Smooth muscle cell of the brain vasculature (primary cell): Measurements from ENCODE around the gene F2RL3.
"Not testable (repeated sequence)": the region's sequence is repeated elsewhere in the genome, so short reads cannot be mapped to it uniquely, and the experiment has no call there.

ENCODE experiments used
- DNase-seq: peaks from one replicate; pipeline ENCODE4 v3.0.0-alpha.2; 2012; ENCODE audit warnings: low read depth, low spot score

Gene F2RL3

DNA sequence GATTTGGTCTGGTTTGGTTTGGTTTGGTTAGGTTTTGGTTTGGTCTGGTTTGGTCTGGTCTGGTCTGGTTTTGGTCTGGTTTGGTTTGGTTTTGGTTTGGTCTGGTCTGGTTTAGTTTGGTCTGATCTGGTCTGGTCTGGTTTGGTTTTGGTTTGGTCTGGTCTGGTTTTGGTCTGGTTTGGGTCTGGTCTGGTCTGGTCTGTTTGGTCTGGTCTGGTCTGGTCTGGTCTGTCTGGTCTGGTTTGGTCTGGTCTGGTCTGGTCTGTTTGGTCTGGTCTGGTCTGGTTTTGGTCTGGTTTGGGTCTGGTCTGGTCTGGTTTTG lies 13.9 kb upstream of the F2RL3 start:
- DNase-seq = not testable (repeated sequence)

DNA sequence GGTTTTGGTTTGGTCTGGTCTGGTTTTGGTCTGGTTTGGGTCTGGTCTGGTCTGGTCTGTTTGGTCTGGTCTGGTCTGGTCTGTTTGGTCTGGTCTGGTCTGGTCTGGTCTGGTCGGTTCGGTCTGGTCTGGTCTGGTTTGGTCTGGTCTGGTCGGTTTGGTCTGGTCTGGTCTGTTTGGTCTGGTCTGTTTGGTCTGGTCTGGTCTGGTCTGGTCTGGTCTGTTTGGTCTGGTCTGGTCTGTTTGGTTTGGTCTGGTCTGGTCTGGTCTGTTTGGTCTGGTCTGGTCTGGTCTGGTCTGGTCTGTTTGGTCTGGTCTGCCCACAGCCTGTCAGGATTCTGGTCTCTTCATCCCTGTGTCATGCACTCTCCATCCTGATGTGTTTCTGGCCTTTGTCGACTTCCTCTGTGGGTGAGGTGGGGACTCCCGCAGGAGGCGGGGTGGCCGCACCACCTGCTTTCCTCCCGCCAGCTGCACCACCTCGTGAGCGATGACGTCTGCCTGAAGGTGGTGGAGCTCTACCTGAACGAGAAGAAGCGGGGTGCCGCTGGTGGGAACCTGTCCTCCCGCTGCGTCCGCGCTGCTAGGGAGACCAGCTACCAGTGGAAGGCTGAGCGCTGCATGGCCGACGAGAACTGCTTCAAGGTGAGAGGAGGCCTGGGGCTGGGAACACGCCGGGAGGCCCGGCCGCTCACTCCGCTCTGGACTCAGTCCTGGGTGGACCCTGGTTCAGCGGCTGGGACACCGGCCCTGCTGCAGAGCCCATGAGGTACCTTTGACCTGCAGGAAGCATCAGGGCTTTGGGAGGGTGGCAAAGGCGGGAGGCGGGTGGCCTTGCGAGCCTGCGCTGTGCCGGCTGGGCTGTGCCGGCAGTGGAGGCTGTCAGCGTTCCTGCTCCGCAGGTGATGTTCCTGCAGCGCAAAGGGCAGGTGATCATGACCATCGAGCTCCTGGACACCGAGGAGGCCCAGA lies 12.9 kb upstream of the F2RL3 start:
- no peak for DNase-seq

DNA sequence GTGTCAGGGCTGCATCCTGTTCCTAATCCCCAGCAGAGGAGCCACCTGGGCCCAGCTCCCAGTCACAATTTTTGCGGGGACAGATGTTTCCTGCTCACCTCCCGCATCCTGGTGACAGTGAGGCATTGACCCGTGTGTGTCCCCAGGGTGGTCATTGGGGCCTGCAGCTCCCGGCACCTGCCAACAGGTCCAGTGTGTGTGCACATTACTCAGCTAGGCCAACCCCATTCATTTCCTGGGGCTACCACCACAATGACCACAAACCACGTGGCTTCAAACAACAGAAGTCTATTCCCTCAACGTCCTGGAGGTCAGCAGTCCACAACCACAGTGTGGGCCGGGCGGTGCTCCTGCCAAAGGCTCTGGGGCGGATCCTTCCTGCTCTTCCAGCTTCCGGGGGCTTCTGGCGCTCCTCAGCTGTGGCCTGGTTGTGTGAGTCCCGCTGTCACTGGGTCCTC lies 11.9 kb upstream of the F2RL3 start:
- DNase-seq = no peak

DNA sequence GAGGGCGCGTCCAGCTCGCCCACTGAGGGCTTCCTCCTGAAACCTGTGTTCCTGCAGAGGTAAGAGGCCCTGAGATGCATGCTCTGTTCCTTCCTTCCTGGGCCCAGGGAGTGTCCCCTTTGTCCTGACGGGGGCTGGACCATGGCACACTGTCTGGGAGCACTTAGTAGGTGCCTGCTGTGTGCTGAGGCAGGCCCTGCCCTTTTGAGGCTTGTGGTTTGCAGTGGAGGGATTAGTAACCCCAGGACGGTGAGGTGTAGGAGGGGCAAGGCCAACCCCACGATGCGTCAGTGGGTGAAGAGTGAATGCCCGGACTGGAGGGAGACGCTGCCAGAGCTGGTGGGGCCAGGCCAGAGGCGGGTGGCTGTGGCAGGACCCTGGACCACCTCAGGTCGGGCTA lies 11.2 kb upstream of the F2RL3 start:
- no peak for DNase-seq

DNA sequence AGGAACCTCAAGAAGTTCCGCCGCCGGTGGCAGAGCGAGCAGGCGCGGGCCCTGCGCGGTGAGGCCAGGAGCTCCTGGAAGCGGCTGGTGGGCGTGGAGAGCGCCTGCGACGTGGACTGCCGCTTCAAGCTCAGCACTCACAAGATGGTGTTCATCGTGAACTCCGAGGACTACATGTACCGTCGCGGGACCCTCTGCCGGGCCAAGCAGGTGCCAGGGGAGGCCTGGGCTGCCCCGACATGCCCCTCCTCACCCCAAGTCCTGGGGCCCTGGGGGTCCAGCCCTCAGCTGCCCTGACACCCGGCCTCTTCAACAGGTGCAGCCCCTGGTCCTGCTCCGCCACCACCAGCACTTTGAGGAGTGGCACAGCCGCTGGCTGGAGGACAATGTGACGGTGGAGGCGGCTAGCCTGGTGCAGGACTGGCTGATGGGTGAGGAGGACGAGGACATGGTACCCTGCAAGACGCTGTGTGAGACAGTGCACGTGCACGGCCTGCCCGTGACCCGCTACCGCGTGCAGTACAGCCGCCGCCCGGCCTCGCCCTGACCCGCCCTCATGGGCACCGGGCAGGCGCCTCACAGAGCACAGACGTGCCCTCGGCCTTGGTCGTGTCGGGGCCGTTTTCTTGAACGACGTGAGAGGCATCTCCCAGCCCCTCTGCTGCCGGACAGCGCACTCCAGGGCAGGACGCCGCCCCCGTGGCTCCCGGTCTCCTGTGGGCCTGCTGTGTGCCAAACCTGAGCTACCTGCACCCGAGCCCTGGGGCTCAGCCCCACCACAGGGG lies 10.4 kb upstream of the F2RL3 start:
- no peak for DNase-seq

DNA sequence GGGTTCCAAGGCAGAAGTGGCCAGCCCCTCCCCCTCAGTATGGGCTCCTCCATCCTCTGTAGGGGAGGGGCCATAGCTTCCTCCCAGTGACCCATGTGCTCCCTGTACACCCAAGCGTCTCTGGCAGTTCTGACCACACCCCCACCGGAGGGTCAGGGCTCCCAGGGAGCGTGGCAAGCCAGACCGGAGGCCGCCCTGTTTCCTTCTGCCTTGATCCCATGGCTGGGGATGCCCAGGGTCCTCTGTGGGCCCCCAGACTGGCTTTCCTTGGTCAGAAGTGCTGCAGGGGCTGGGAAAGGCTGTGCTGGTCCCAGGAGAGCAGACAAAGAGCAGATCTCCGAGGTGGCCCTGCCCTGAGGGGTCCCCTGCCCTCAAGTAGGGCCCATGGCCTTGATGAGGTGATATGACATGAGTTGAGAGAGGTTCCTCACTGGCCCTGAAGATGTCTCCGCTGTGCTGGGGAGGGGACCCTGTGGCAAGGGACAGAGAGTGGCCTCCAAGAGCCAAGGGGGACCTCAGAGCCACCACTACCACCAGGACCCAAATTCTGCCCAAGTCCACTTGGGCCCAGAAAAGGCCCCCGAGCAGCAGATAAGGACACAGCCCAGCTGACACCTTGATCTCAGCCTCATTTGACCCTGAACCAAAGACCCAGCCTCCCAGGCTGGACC lies 7.8 kb upstream of the F2RL3 start:
- no peak for DNase-seq

DNA sequence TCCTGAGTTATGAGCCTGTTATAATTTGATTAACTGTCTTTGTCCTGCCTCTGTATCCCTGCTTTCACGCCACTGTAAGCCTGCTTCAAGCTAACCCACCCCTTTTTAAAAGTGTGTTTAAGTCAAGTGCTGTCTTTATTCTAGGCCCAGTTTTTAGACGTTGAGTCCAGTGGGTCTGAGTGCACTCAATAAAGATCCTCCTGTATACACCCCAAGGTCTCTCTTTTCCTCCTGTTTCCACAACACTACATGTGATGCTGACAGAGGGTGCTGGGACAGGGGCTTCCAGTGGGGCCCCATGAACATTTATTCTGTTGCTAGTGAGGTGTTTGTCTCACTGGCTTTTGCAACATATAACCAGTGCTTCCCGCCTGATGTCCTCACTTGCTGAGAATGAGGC lies 6.7 kb upstream of the F2RL3 start:
- no peak for DNase-seq

DNA sequence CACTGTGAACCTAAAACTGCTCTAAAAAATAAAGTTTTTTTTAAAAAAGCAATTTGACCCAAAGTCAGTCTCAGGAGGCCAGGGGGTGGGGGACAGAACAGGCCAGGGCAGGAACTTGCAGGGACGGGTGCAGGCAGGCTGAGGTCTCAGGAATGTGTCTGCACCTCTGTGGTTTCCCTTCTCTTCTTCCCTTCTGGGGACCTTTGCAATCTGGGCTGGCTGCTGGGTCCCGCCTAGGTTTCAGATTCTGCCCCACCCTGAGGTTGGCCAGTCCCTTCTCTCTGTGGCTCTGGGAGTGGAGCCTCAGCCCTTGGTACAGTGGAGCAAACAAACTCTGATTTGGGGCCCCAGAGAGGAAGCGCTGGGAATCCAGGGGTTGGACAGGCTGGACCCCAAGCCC lies 5.3 kb upstream of the F2RL3 start:
- no peak for DNase-seq

DNA sequence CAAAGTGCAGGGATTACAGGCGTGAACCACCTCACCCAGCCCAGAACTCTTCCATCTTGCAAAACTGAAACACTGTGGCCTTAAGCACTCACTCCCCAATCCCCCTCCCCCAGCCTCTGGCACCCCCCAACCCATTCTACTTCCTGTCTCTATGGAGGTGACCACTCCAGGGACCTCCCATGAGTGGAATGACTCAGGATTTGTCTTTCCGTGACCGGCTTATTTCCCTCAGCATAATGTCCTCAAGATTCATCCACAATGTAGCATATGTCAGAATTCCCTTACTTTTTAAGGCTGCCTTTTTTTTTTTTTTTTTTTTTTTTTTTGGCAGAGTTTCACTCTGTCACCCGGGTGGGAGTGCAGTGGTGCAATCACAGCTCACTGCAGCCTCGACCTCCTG lies 3.6 kb upstream of the F2RL3 start:
- no peak for DNase-seq

DNA sequence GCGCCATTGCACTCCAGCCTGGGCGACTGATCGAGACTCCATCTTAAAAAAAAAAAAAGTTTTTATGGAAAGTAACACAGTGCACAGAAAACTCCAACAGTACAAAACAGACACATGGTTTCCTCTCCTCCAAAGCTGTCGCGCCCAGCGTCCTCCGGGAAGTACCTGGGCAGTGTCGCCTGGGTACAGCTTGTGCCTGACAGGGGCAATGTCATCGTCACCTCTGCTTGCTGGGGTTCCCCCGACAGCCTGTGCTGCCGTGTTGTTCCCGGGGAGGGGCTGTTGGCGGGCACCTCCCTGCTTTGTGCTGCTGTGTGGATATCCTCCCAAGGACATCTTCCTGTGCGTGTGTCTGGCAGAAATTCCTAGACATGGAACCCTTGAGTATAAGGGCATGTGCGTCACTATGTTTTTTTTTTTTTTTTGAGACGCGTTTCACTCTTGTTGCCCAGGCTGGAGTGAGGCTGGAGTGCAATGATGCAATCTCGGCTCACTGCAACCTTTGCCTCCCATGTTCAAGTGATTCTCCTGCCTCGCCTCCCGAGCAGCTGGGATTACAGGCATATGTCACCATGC lies 2.4 kb upstream of the F2RL3 start:
- DNase-seq = no peak

DNA sequence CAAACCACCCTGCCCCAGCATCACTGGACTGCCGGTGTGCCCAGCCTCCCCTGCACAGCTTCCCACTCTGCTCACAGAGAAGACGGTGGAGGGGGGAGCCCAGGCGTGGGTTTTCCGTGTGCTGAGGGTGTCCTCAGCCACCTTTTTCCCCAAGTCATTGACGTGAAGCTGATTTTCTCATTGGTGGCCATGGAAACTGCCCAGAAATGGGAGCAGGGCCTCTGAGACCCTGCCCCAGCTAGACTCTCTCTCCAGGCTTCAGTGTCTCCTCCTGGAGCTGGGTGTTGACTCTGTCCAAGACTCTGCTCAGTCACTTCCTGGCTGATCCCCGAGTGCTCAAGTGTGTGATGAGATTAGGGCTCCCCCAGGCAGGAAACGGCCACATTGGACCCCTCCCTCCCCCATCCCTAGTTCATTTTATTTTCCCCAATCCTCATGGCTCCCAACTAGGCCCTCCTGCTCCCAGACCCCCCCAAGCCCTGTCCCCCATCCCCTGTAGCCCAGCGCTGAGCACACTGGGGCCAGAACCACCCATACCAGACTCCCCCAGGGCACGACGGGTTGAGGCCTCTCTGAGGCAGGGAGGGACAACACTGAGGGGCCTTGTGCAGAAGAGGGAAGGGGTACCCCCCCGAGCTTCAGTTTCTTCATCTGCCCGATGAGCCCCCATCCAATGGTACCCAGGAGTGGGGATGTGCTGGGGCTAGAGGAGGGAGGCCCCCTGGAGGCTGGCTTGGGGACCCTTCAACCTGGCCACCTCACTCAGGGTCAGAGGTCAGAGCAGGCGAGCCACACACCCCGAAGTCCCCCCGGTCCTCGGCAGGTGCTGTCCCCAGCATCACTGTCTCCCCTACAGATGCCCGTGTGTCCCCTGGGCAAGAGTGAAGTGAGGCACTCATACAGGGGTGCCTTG lies 1.2 kb upstream of the F2RL3 start:
- no peak for DNase-seq

DNA sequence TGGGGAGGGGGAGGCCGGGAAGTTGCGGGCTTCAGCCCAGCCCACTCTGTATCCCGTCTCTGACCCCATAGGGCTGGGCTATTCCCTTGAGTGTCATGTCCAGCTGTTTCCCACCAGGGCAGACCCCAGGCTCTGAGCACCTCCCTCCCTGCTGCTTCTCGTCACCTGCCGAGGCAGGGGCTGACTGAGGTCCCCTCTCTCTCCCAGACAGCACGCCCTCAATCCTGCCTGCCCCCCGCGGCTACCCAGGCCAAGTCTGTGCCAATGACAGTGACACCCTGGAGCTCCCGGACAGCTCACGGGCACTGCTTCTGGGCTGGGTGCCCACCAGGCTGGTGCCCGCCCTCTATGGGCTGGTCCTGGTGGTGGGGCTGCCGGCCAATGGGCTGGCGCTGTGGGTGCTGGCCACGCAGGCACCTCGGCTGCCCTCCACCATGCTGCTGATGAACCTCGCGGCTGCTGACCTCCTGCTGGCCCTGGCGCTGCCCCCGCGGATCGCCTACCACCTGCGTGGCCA lies 625 bp downstream of the F2RL3 start:
- no peak for DNase-seq

DNA sequence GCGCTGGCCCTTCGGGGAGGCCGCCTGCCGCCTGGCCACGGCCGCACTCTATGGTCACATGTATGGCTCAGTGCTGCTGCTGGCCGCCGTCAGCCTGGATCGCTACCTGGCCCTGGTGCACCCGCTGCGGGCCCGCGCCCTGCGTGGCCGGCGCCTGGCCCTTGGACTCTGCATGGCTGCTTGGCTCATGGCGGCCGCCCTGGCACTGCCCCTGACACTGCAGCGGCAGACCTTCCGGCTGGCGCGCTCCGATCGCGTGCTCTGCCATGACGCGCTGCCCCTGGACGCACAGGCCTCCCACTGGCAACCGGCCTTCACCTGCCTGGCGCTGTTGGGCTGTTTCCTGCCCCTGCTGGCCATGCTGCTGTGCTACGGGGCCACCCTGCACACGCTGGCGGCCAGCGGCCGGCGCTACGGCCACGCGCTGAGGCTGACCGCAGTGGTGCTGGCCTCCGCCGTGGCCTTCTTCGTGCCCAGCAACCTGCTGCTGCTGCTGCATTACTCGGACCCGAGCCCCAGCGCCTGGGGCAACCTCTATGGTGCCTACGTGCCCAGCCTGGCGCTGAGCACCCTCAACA lies 1.2 kb downstream of the F2RL3 start:
- no peak for DNase-seq

DNA sequence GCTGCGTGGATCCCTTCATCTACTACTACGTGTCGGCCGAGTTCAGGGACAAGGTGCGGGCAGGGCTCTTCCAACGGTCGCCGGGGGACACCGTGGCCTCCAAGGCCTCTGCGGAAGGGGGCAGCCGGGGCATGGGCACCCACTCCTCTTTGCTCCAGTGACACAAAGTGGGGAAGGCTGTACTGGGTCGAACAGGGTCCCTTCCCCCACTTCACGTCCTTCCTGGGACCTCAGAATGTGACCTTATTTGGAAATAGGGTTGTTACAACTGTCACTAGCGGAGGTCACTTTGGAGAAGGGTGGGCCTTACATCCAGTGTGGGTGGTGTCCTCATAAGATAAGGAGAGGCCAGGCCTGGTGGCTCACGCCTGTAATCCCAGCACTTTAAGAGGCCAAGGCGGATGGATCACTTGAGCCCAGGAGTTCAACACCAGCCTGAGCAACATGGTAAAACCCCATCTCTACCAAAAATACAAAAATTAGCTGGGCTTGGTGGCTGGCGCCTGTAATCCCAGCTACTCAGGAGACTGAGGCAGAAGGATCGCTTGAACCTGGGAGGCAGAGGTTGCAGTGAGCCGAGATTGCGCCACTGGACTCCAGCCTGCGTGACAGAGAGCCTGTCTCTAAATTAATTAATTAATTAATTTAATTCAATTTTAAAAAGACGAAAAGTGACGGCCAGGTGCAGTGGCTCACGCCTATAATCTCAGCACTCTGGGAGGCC lies 1.8 kb downstream of the F2RL3 start:
- no peak for DNase-seq

DNA sequence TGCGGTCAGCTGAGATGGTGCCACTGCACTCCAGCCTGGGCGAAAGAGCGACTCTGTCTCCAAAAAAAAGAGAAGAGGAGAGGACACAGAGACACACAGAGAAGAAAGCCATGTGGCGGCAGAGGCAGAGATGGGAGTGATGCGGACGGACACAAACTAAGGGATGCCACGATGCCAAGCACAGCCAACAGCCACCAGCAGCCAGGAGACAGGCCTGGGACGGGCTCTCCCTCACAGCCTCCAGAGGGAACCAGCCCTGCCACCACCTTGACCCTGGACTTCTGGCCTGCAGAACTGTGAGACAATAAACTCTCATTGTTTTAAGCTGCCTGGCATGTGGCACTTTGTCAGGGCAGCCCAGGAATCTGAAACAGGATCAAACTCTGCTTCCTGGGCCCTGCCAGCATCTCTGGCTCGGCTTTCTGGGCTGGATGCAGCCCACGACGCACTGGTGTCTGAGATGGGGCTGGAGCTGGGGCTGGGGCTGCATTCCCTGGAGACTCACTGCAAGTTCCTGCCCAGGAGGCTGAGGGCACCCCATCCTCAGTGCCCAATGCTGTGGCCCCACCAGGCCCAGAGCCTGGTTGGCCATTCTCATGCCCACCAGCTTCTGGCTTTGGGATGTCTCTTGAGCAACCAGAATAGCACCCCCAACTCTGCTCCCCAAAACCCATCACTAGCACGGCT lies 3.0 kb downstream of the F2RL3 start:
- no peak for DNase-seq

DNA sequence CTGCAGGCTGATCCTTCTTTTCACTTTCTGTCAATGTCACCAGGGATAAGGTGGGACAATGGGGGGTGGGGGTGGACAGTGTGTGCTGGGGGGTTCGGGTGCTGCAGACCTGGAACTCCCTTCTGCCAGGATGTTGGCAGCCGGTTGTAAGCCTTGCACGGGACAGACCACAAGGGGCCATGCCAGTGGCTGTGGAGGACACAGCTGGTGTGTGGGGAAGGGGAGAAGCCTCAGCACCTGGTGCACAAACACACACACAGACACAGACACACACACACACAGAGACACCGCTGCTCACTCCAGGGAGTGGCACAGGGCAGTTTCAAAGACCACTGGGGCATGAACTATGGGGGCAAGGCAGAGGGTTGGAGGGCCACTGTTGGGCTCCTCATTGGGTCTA lies 3.6 kb downstream of the F2RL3 start:
- DNase-seq = no peak

DNA sequence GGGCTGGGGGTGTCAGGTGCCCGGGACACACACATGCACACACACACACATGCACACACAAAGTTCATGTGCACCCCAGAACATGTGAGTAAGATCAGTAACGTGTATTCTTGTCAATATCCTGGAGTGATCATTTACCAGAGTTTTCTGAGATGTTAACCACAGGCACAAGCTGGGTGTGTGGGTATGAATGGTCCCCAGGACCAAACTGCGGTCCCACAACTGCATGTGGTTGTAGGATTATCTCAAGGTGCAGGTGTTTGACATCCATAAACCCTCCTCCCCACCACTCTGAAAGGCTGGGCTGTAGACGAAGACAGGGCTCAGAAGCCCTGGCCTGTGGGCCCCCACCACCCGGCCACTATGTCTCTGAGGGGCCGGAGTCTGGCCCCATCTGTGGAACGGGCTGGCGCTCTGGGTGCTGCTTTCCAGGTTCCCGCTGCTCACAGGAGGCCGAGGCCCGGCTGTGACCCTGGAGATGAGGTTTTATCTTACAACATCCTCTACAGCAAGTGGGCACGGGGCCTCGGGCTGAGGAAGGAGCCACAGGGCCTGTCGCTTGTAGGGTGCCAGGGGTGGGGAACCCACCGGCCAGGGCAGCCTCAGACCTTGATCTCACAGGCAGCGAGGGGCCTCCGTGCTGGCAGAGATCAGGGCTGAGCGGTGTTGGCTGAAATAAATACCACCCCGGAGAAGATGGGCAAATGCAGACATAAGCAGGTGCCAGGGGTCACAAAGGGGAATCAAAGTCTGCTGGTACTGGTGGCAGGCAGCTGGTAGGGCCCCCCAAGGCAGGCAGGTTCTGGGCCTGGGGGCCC lies 4.3 kb downstream of the F2RL3 start:
- DNase-seq = no peak

DNA sequence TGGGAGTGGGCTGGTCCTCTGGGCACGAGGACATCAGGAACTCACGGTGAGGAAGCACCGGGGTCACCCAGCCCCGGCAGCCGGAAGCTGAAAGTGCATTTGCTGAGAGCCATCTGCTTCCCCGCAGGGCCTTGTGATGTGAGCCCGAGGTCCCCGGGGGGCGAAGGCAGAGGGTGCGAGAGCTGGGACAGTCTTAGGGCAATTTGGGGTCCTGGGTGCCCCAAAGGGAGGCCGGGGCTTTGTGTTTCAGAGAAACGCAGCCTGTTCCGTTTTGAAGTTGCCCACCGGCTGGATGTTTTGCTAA lies 4.8 kb downstream of the F2RL3 start:
- DNase-seq = no peak
